MM.1S (cell line): ENCODE results near the gene ITGA8.

Experiments
- DNase-seq: peaks from one replicate; pipeline ENCODE4 v3.0.0-alpha.2; 2015
- H2AFZ ChIP-seq: fragments of 300-600 bp; sonication (generic); 2 replicates; pipeline ENCODE4 v1.6.0; 2016; ENCODE audit warnings: antibody characterized with exemption, low read length
- H3F3A ChIP-seq: fragments of 300-600 bp; sonication (generic); 2 replicates; pipeline ENCODE4 v1.6.1; 2016; ENCODE audit warnings: mild to moderate bottlenecking, antibody characterized with exemption, low read length, moderate library complexity, mixed read lengths; ENCODE audit not compliant: insufficient read depth
- H3K27ac ChIP-seq: fragments of 300-600 bp; sonication (generic); 2 replicates; pipeline ENCODE4 v1.5.1; 2016; ENCODE audit warnings: mild to moderate bottlenecking, low read length
- H3K27me3 ChIP-seq: fragments of 300-600 bp; sonication (generic); replicated peaks from 2 replicates; pipeline ENCODE4 v1.6.0; 2016; ENCODE audit warnings: low read length; ENCODE audit not compliant: insufficient read depth
- H3K36me3 ChIP-seq: fragments of 300-600 bp; sonication (generic); replicated peaks from 2 replicates; pipeline ENCODE4 v1.6.1; 2016; ENCODE audit warnings: mild to moderate bottlenecking, low read length, mixed read lengths; ENCODE audit not compliant: insufficient read depth
- H3K4me1 ChIP-seq: fragments of 300-600 bp; sonication (generic); 2 replicates; pipeline ENCODE4 v1.6.1; 2016; ENCODE audit warnings: low read length, mixed read lengths
- H3K4me2 ChIP-seq: fragments of 300-600 bp; sonication (generic); 2 replicates; pipeline ENCODE4 v1.6.0; 2016; ENCODE audit warnings: low read depth, low read length
- H3K4me3 ChIP-seq: fragments of 300-600 bp; sonication (generic); 2 replicates; pipeline ENCODE4 v1.5.1; 2016; ENCODE audit warnings: low read length, mixed read lengths
- H3K79me2 ChIP-seq: fragments of 300-600 bp; sonication (generic); 2 replicates; pipeline ENCODE4 v1.6.1; 2016; ENCODE audit warnings: mixed run types, low read length, mixed read lengths
- H3K9ac ChIP-seq: fragments of 300-600 bp; sonication (generic); 2 replicates; pipeline ENCODE4 v1.6.1; 2016; ENCODE audit warnings: low read length, mixed read lengths
- H3K9me2 ChIP-seq: fragments of 300-600 bp; sonication (generic); replicated peaks from 2 replicates; pipeline ENCODE4 v1.6.1; 2016; ENCODE audit warnings: mild to moderate bottlenecking, low read length, mixed read lengths; ENCODE audit not compliant: insufficient read depth
- H3K9me3 ChIP-seq: fragments of 300-600 bp; sonication (generic); replicated peaks from 2 replicates; pipeline ENCODE4 v1.6.1; 2016; ENCODE audit warnings: mild to moderate bottlenecking, low read length, mixed read lengths; ENCODE audit not compliant: insufficient read depth
- H4K20me1 ChIP-seq: fragments of 300-600 bp; sonication (generic); 2 replicates; pipeline ENCODE4 v1.6.1; 2016; ENCODE audit warnings: mild to moderate bottlenecking, low read length, moderate library complexity, mixed read lengths; ENCODE audit not compliant: insufficient read depth
- CTCF ChIP-seq: fragments of 300-600 bp; sonication (generic); IDR thresholded peaks from 2 replicates; pipeline ENCODE4 v1.5.1; 2016; ENCODE audit warnings: antibody characterized with exemption, low read length, mixed read lengths
- EZH2 ChIP-seq: fragments of 300-600 bp; sonication (generic); optimal IDR thresholded peaks from 2 replicates; pipeline ENCODE3; 2017; ENCODE audit warnings: low read depth, mild to moderate bottlenecking, antibody characterized with exemption, low read length, mixed read lengths
- EZH2phosphoT487 ChIP-seq: fragments of 300-600 bp; sonication (generic); IDR thresholded peaks from 2 replicates; pipeline ENCODE4 v1.6.1; 2018; ENCODE audit warnings: antibody characterized with exemption, low read length

ITGA8 gene

GRCh38 chr10:15703944-15704580, 15.7 kb downstream of the ITGA8 start:
- TF ChIP-seq EZH2phosphoT487 = no peak
- TF ChIP-seq CTCF = no peak
- TF ChIP-seq EZH2 = no peak
- Histone ChIP-seq H3K27me3 (no peaks in the 10 kb centered on the region), H3K9me2 (no peaks in the 10 kb centered on the region), H3K9ac (no peak overlapping the region), H3K4me1 (peaks cover 8% of the 10 kb centered on the region; the same call in 1 of the 2 replicates), H3F3A (peaks cover 27% of the 10 kb centered on the region), H3K27ac (no peak overlapping the region), H4K20me1 (peaks cover 15% of the 10 kb centered on the region), H3K9me3 (no peaks in the 10 kb centered on the region), H3K36me3 (peaks cover 18% of the 10 kb centered on the region), H2AFZ (no peak overlapping the region), H3K4me3 (no peak overlapping the region), H3K79me2 (peaks cover 100% of the 10 kb centered on the region), H3K4me2 (no peak overlapping the region)
- no peak for DNase-seq

- Histone ChIP-seq H3K4me2 (no peak overlapping the region), H3K36me3 (peaks cover 18% of the 10 kb centered on the region), H2AFZ (no peak overlapping the region), H3K9me2 (no peaks in the 10 kb centered on the region), H3K4me3 (no peak overlapping the region), H3K27ac (no peak overlapping the region), H3K9me3 (no peaks in the 10 kb centered on the region), H3F3A (peaks cover 27% of the 10 kb centered on the region), H3K4me1 (peaks cover 8% of the 10 kb centered on the region; the same call in 1 of the 2 replicates), H3K27me3 (no peaks in the 10 kb centered on the region), H4K20me1 (peaks cover 19% of the 10 kb centered on the region), H3K9ac (no peak overlapping the region), H3K79me2 (peaks cover 100% of the 10 kb centered on the region)
- TF ChIP-seq CTCF (no peak), EZH2phosphoT487 (no peak), EZH2 (no peak)
- DNase-seq = no peak
Measured at GRCh38 chr10:15703151-15703880, 16.4 kb downstream of the ITGA8 start.

GRCh38 chr10:15700078-15700674, 19.5 kb downstream of the ITGA8 start:
- no peaks in the 10 kb centered on the region for H3K27me3 ChIP-seq
- no peak overlapping the region for H2AFZ ChIP-seq
- no peak for TF ChIP-seq CTCF
- no peak for TF ChIP-seq EZH2phosphoT487
- 0 out of 2 replicates have a peak, but pooled peaks cover 22% of the 10 kb centered on the region for H3F3A ChIP-seq
- H3K4me2 ChIP-seq = no peak overlapping the region
- peaks cover 8% of the 10 kb centered on the region; the same call in 1 of the 2 replicates for H3K4me1 ChIP-seq
- H3K27ac ChIP-seq = no peak overlapping the region
- H3K9me2 ChIP-seq = no peaks in the 10 kb centered on the region
- peaks cover 9% of the 10 kb centered on the region for H3K36me3 ChIP-seq
- DNase-seq = no peak
- no peak overlapping the region for H3K4me3 ChIP-seq
- peaks cover 19% of the 10 kb centered on the region for H4K20me1 ChIP-seq
- H3K9me3 ChIP-seq = no peaks in the 10 kb centered on the region
- H3K79me2 ChIP-seq = peaks cover 100% of the 10 kb centered on the region
- no peak overlapping the region for H3K9ac ChIP-seq
